Muscle layer of duodenum (tissue), 2 donors: ENCODE data around the gene GPR4.
A peak's percentile ranks its signal among the peaks of the same experiment; 100 is the strongest.
"Not testable (repeated sequence)": the region's sequence is repeated elsewhere in the genome, so short reads cannot be mapped to it uniquely, and the experiment has no call there.

Source experiments
- H3K27ac ChIP-seq: one replicate; pipeline ENCODE4 v1.7.0; 2013; ENCODE audit warnings: mild to moderate bottlenecking, low read length
- H3K27me3 ChIP-seq: one replicate; pipeline ENCODE4 v1.7.0; 2013; ENCODE audit warnings: low read depth, mild to moderate bottlenecking, control low read depth, low read length
- H3K36me3 ChIP-seq, 2 donors: one replicate each; pipeline ENCODE4 v1.7.0; 2013; ENCODE audit warnings: low read length in 2 of 2, control low read depth in 1 of 2, mild to moderate bottlenecking in 1 of 2; ENCODE audit not compliant: insufficient read depth in 2 of 2, control insufficient read depth in 1 of 2
- H3K4me1 ChIP-seq, 2 donors: one replicate each; pipeline ENCODE4 v1.7.0; 2013; ENCODE audit warnings: low read length in 2 of 2, mild to moderate bottlenecking in 2 of 2, control low read depth in 1 of 2, moderate library complexity in 1 of 2; ENCODE audit not compliant: insufficient read depth in 2 of 2, control insufficient read depth in 1 of 2
- H3K4me3 ChIP-seq, 2 donors: one replicate each; pipeline ENCODE4 v1.7.0; 2013; ENCODE audit warnings: low read length in 2 of 2, low read depth in 1 of 2, mild to moderate bottlenecking in 1 of 2
- H3K9me3 ChIP-seq, 2 donors: one replicate each; pipeline ENCODE4 v1.7.0; 2013; ENCODE audit warnings: low read length in 2 of 2, control low read depth in 1 of 2, mild to moderate bottlenecking in 1 of 2; ENCODE audit not compliant: control insufficient read depth in 1 of 2
- donor health status: healthy.

GPR4 gene

DNA sequence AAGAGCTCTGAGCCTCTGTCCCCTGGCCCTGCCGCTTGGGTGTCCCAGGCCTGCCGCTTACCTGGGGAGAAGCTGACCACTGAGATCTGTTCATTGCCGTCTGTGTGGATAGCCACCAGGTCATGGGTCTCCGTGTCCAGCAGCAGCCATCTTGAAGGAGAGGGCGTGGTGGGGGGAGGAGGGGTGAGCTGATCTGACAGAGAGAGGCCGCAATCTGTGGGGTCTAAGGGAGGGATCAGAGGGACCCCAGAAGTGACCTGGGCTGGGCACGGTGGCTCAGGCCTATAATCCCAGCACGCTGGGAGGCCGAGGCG is 14.6 kb upstream of the GPR4 start:
- Histone ChIP-seq H3K27me3 (no peaks in the 10 kb centered on the region), H3K4me1 (peaks cover 3 to 4% of the 10 kb centered on the region in 2 donors), H3K9me3 (no peaks in the 10 kb centered on the region), H3K27ac (no peak overlapping the region), H3K4me3 (no peak overlapping the region), H3K36me3 (peaks cover 8 to 50% of the 10 kb centered on the region in 2 donors)

DNA sequence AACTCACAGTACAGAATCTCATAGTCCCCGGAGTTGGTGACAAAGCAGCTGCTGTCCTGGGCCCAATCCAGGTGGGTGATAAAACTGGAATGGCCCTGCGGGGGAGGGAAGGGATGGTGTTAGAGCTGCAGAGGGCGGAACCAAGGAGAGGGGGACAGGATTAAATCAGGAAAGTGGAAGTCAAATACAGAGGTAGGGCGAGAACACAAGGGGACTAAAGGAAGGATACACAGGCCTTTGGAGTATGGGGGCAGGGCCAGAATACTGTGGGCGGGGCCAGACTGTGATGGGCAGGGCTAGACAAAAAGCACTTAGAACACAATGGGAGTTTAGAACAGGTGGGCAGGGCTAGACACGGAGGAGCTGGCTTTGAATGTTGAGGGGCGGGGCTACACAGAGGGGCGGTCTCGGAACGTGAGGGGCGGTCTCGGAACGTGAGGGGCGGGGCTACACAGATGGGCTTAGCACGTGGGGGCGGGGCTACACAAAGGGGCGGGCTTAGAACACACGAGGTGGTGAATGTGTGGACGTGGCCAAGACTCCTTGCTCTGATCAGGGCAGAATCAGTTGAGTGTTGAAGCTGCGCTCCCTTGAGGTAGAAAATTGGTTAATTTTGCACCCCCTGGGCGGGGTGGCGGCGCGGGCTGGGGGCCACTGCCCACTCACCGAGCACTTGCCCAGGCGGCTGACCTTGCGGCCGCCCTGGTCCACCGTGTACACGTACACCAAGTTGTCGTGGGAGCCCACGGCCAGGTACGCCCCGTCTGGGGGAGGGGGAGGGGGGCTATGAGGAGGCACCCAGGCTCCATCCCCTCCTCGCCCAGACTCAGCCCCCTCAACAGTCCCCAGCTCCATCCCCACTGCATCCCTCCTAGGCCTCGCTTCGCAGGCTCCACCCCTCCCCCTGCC is 14.0 kb upstream of the GPR4 start:
- no peak overlapping the region for H3K4me3 ChIP-seq
- no peaks in the 10 kb centered on the region for H3K27me3 ChIP-seq
- H3K27ac ChIP-seq, result no peak overlapping the region
- peaks cover 8 to 44% of the 10 kb centered on the region in 2 donors for H3K36me3 ChIP-seq
- no peaks in the 10 kb centered on the region for H3K9me3 ChIP-seq
- peaks cover 3 to 4% of the 10 kb centered on the region in 2 donors for H3K4me1 ChIP-seq

DNA sequence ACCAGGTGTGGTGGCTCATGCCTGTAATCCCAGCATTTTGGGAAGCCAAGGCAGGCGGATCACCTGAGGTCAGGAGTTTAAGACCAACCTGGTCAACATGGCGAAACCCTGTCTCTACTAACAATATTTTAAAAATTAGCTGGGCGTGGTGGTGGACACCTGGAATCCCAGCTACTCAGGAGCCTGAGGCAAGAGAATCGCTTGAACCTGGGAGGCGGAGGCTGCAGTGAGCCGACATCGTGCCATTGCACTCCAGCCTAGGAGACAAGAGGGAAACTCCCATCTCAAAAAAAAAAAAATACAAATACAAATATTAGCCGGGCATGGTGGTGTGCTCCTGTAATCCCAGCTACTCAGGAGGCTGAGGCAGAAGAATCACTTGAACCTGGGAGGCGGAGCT is 13.0 kb upstream of the GPR4 start:
- peak overlapping the region; percentile 76 for H3K27ac ChIP-seq
- H3K4me3 ChIP-seq, H3K4me1 ChIP-seq, H3K9me3 ChIP-seq, H3K27me3 ChIP-seq: not testable (repeated sequence)
- H3K36me3 ChIP-seq, result peaks cover 8 to 39% of the 10 kb centered on the region in 2 donors

DNA sequence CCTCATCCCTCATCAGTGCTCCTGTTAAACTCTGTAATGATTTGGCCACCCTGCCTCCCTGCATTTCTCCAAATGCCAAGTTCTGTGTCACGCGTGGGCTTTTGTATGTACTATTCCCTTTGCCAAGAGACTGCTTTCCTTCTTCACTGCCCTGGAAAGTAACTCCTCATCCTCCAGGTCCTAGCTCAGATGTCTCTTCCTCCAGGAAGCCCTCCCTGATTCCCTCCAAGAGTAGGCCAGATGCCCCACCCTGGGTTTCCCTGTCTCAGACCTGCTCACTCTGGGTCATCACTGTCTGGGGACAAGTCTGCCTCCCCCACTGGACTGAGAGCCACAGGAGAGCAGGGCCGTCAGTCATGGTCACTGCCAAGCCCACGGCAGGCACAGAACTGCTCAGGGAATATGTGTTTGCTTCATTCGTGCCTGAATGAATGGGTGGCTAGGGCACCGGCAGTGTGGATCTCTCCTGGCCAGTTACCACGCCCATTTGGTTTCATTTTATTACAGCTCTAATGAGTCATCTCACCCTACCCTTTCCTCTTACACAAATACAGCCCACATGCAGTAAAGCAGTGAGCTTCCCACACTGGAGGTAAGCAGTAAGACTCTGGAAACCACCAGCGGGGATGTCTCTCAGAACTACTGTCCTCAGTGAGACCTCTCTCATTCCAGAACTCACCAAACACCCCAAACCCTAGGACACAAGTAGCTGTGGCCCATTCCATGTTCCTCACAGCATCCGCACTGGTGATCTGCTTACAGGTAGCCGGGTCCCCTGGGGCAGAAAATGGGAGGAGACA is 12.1 kb upstream of the GPR4 start:
- Histone ChIP-seq H3K27ac (peak overlapping the region; percentile 76), H3K4me1 (peaks cover 3 to 4% of the 10 kb centered on the region in 2 donors), H3K9me3 (no peaks in the 10 kb centered on the region), H3K27me3 (no peaks in the 10 kb centered on the region), H3K36me3 (peaks cover 8 to 38% of the 10 kb centered on the region in 2 donors), H3K4me3 (no peak overlapping the region)

DNA sequence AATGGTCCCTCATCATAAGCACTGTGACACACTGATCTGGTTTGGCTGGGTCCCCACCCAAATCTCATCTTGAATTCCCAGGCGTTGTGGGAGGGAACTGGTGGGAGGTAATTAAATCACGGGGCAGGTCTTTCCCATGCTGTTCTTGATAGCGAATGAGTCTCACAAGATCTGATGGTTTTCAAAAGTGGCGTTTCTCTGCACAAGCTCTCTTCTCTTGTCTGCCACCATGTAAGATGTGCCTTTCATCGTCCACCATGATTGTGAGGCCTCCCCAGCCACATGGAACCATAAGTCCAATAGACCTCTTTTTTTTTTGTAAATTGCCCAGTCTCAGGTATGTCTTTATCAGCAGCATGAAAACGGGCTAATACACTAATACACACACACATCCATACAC is 6.9 kb upstream of the GPR4 start:
- no peaks in the 10 kb centered on the region for H3K27me3 ChIP-seq
- H3K27ac ChIP-seq, result no peak overlapping the region
- no peaks in the 10 kb centered on the region for H3K9me3 ChIP-seq
- peaks cover 4 to 24% of the 10 kb centered on the region in 2 donors for H3K36me3 ChIP-seq
- H3K4me1 ChIP-seq, result peaks cover 0 to 9% of the 10 kb centered on the region in 2 donors
- no peak overlapping the region for H3K4me3 ChIP-seq

DNA sequence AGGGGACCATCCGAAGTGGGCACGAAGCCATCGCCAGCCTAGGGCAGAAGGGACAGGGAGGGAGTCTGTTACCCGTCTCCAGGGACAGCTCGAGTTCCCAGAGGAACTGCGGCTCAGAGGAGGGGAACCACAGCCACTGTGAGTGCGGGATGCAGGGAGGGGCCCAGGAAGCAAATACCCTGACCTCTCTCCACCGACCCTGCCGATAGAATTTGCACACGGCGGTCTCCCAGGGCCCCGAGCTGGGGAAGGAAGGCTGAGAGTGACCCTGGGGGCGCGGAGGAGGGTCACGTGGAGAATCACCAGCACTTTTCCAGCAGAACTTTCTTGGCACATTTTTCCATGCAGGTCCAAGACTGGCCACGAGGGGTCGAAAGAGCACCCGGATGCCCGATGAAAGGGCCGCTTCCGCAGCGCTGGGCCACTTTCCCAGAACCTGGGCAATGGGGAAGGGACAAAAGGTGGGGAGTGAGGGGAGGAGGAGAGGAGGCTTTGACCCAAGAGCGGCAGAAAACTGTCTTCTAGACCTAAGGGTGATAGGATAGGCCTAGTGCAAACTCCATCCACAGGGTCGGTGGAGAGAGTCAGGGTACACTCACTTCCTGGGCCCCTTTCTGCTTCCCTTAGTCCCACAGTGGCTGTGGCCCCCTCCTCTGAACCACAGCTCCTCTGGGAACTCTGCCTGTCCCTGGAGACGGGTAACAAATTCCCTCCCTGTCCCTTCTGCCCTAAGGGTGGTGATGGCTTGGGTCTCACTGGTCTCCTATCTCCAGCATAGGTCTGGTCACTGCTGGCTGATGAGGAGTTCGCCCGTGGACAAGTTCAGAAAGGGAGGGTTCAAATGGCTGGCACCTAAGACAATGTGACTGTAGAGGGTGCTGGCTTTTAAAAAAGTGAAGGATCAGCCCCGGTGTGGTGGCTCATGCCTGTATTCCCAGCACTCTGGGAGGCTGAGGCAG is 5.3 kb upstream of the GPR4 start:
- no peak overlapping the region for H3K27ac ChIP-seq
- peaks cover 0 to 9% of the 10 kb centered on the region in 2 donors for H3K4me1 ChIP-seq
- peaks cover 0 to 8% of the 10 kb centered on the region in 2 donors for H3K36me3 ChIP-seq
- H3K9me3 ChIP-seq, result no peaks in the 10 kb centered on the region
- peak overlapping the region; percentile 44 to 50 for H3K4me3 ChIP-seq
- peaks cover 3% of the 10 kb centered on the region for H3K27me3 ChIP-seq

DNA sequence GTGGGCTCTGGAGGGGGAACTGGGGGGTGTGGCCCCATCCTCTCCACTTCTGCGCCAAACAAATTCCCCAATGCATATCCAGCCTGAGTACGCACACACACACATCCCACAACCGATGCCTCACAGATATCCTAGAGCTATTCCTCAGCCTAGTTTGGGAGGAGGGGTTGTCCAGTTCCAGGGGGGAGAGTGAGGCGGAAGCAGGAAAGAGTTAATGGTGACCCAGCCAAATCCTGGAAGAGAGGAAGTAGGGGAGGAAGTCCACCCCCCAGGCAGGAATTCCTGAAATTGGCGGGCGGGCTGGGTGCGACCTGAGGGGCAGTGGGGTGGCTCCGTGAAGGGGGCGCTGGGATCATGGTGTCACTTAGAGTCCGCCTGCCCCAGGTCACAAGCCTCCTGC is 897 bp downstream of the GPR4 start:
- Histone ChIP-seq H3K36me3 (no peaks in the 10 kb centered on the region), H3K4me3 (peak overlapping the region; percentile 41 to 47), H3K27me3 (peaks cover 57% of the 10 kb centered on the region), H3K27ac (peak overlapping the region; percentile 14), H3K4me1 (peaks cover 3 to 25% of the 10 kb centered on the region in 2 donors), H3K9me3 (no peaks in the 10 kb centered on the region)

DNA sequence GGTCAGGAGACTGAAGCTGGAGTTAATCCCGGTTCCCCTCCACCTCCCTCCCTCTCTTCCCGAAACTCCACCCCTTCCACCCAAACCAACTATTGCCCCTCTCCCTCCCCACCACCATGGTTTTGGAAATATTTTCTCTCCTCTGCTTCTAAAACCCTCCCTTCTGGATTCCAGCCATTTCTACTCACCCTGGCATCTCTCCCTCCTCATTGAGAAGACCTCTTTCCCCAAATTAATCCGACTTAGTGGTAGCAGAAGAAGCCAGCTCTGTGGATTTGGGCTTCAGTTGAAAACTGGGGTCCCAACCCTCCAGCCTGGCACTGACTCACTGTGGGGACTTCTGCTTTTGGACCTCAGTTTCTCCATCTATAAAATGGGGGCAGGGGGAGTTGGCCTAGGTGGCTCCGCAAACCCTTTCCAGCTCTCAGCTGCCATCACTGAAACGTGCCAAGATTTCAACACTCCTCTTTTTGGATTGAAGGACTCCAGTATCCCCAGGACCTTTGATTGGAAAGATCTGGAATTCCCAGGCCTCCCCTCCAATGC is 1.6 kb downstream of the GPR4 start:
- H3K27ac ChIP-seq, result no peak overlapping the region
- H3K36me3 ChIP-seq, result no peaks in the 10 kb centered on the region
- no peaks in the 10 kb centered on the region for H3K9me3 ChIP-seq
- H3K4me3 ChIP-seq, result no peak overlapping the region
- peaks cover 62% of the 10 kb centered on the region for H3K27me3 ChIP-seq
- peaks cover 3 to 25% of the 10 kb centered on the region in 2 donors for H3K4me1 ChIP-seq

DNA sequence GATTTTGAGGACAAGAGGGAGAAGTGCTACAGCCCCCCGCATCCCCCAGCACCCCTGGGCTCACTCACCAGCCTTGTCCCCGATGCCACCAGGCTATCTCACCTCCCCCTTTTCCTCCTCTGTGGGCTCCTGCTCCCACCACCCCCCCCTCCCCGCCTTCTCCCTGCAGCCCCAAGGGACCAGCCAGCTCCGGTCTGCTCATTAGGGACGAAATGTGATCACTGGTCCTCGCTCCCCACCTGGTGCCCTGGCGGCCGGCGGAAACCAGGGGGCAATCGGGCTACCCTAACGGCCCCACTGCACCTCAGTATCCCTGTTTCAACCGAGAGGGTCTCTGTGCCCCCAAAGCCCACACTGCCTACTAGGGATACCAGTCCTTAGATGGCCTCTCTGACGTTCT is 2.7 kb downstream of the GPR4 start:
- H3K9me3 ChIP-seq, result no peaks in the 10 kb centered on the region
- H3K36me3 ChIP-seq, result no peaks in the 10 kb centered on the region
- no peak overlapping the region for H3K27ac ChIP-seq
- H3K27me3 ChIP-seq, result peaks cover 62% of the 10 kb centered on the region
- peaks cover 3 to 25% of the 10 kb centered on the region in 2 donors for H3K4me1 ChIP-seq
- peak overlapping the region in 1 of 2 donors; percentile 26 for H3K4me3 ChIP-seq

DNA sequence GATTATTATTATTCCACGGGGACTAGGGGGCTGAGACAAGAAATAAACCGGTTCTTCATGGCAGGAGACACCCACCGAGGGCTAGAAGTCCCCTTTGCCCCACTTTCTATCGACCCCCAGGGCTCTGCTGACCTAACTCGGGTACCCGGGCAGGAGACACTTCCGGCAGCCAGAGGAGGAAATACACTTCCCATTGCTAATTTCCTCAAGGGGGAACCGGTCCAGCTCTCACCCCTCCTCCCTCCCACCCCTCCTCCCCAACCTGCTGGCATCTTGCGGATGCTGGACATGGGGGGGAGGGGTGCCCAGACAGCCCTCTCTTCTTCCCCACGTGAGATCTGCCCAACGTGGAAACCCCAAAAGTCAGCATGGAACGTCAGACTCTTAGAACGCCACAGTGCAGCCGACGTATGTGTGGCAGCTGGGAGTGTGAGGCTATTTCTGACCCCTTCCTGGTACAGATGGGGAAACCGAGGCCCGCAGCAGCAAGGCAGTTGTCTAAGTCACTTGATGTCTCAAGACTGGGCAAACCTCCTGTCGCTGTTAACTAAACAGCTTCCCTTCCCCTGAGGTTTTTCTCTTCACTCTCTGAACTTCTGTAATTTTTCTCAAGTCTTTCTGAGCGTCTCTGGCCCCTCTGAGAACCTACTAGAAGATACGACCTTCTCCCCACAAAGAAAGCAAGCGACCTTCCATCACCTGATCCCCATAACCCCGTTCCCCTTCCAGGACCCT is 3.6 kb downstream of the GPR4 start:
- H3K4me3 ChIP-seq, result peak overlapping the region; percentile 8 to 44
- peaks cover 62% of the 10 kb centered on the region for H3K27me3 ChIP-seq
- peaks cover 3 to 25% of the 10 kb centered on the region in 2 donors for H3K4me1 ChIP-seq
- H3K9me3 ChIP-seq, result no peaks in the 10 kb centered on the region
- H3K27ac ChIP-seq, result no peak overlapping the region
- no peaks in the 10 kb centered on the region for H3K36me3 ChIP-seq
